Esophagus squamous epithelium (tissue), 5 donors: Measurements from ENCODE around the gene INPP5E. TPM values are rescaled to one million over a fixed set of nuclear protein-coding genes. Genes with fewer than 3 reads are reported as not detected.

Source experiments
- DNase-seq: peaks from one replicate; lab custom pipeline; 2025; lab: John Stamatoyannopoulos, UW
- H3K27ac ChIP-seq, 4 donors: fragments of 200-600 bp; sonication (generic); one replicate each; pipeline ENCODE4 v1.5.1; 2016 to 2019; ENCODE audit warnings: mild to moderate bottlenecking in 1 of 4
- H3K27me3 ChIP-seq, 4 donors: fragments of 200-600 bp; sonication (generic); 1 replicate in 3 of 4; 2 replicates in 1 of 4; pipeline versions ENCODE4 v1.5.1 to v1.6.0; 2017 to 2021; ENCODE audit warnings: antibody characterized with exemption in 1 of 4
- H3K36me3 ChIP-seq, 3 donors: fragments of 200-600 bp; sonication (generic); one replicate each; pipeline ENCODE4 v1.5.1; 2016 to 2019
- H3K4me1 ChIP-seq, 3 donors: fragments of 200-600 bp; sonication (generic); one replicate each; pipeline ENCODE4 v1.5.1; 2017 to 2019
- H3K4me3 ChIP-seq, 4 donors: fragments of 200-600 bp; sonication (generic); 1 replicate in 3 of 4; 2 replicates in 1 of 4; pipeline ENCODE4 v1.5.1; 2016 to 2019; ENCODE audit warnings: mild to moderate bottlenecking in 2 of 4, moderate library complexity in 1 of 4
- H3K9me3 ChIP-seq, 3 donors: fragments of 200-600 bp; sonication (generic); one replicate each; pipeline ENCODE4 v1.5.1; 2016 to 2019
- CTCF ChIP-seq, 6 experiments: fragments of 450-650 bp in 4 of 6; fragments of 200-600 bp in 2 of 6; sonication (generic) in 2 of 6; IDR thresholded peaks; one replicate each; pipeline ENCODE4 v1.5.1; 2016 to 2019; ENCODE audit warnings: antibody characterized with exemption in 6 of 6, mild to moderate bottlenecking in 4 of 6, moderate library complexity in 4 of 6
- POLR2A ChIP-seq, 4 donors: fragments of 450-650 bp; IDR thresholded peaks; one replicate each; pipeline ENCODE4 v1.6.1; 2017; ENCODE audit warnings: antibody characterized with exemption in 4 of 4, mild to moderate bottlenecking in 4 of 4, moderate library complexity in 3 of 4
- WGBS, 2 donors: methylation state at CpG; one replicate each; pipeline ENCODE4 v1.1.5; 2018; 5-methylcytosine and 5-hydroxymethylcytosine counted together
- intact Hi-C: fragments of 100-400 bp; cut with DNase I; formaldehyde crosslinking; loops from one replicate; pipeline ENCODE4 v1.15.0; 2022
- total RNA-seq, 4 donors: library from RNA; depleted of rRNA; stranded (reverse); fragments of >200 nt; gene quantifications; one replicate each; pipeline ENCODE4 v1.1.0, GENCODE V29; 2016
- donor health status: DM: yes; HTN: yes; CAD: no.

INPP5E gene
- total RNA-seq, 4 donors from 2014 or later, result 6.2 to 7.8 (median 7.5) TPM

- DNase-seq, result no peak
- no peak overlapping the region for H3K27ac ChIP-seq
- H3K36me3 ChIP-seq, result no peaks in the 10 kb centered on the region
- H3K4me3 ChIP-seq, result no peak overlapping the region
- peaks cover 0 to 16% (median 0%) of the 10 kb centered on the region in 4 donors for H3K27me3 ChIP-seq
- intact Hi-C loops, result loop anchor here (5.0 kb wide), 1 partner anchor 55 kb away; no protein-coding TSS in a partner anchor
- peaks cover 16 to 32% (median 21%) of the 10 kb centered on the region in 3 donors for H3K4me1 ChIP-seq
- TF ChIP-seq POLR2A (IDR thresholded peaks at IDR 0.05) (no peak), CTCF (IDR thresholded peaks at IDR 0.05) (no peak)
- WGBS, 2 donors, result 87 to 90% methylated on average over 6 to 12 of the region's 18 CpGs
- H3K9me3 ChIP-seq, result no peaks in the 10 kb centered on the region
These were observed 47.4 kb upstream of the INPP5E start for GRCh38 chr9:136486823-136487620.

GRCh38 chr9:136486131-136486530 is 46.5 kb upstream of the INPP5E start:
- no peak for DNase-seq
- intact Hi-C loops, result loop anchor here (5.0 kb wide), 1 partner anchor 56 kb away; no protein-coding TSS in a partner anchor

GRCh38 chr9:136485049-136486045 is 45.7 kb upstream of the INPP5E start:
- WGBS, 2 donors, result 16 to 50% methylated on average over 8 to 9 of the region's 21 CpGs
- Histone ChIP-seq H3K27ac (peak overlapping the region in 1 of 4 donors; percentile 100), H3K4me1 (peaks cover 25 to 49% (median 28%) of the 10 kb centered on the region in 3 donors), H3K36me3 (no peaks in the 10 kb centered on the region), H3K27me3 (peaks cover 0 to 16% (median 0%) of the 10 kb centered on the region in 4 donors), H3K9me3 (no peaks in the 10 kb centered on the region), H3K4me3 (peak overlapping the region in 1 of 4 donors; percentile 88)
- DNase-seq, result peak; percentile 34
- TF ChIP-seq POLR2A (IDR thresholded peaks at IDR 0.05) (no peak), CTCF (IDR thresholded peaks at IDR 0.05) (peak; percentile 86 to 91 (median 88))
- intact Hi-C loops, result loop anchor here (2.0 to 5.0 kb wide), 2 partner anchors 57 to 145 kb away; no protein-coding TSS in a partner anchor

More at GRCh38 chr9:136486131-136486530, 46.5 kb upstream of the INPP5E start:
- WGBS, 2 donors, result 100% methylated on average over 3 of the region's 7 CpGs; no CpG with 5 or more reads in 1 of the 2 donors
- Histone ChIP-seq H3K27ac (no peak overlapping the region), H3K27me3 (peaks cover 0 to 16% (median 0%) of the 10 kb centered on the region in 4 donors), H3K36me3 (no peaks in the 10 kb centered on the region), H3K9me3 (no peaks in the 10 kb centered on the region), H3K4me1 (peaks cover 24 to 41% (median 28%) of the 10 kb centered on the region in 3 donors), H3K4me3 (no peak overlapping the region)
- no peak for TF ChIP-seq CTCF (IDR thresholded peaks at IDR 0.05)
- TF ChIP-seq POLR2A (IDR thresholded peaks at IDR 0.05), result no peak

- no peaks in the 10 kb centered on the region for H3K9me3 ChIP-seq
- H3K4me1 ChIP-seq, result peaks cover 25 to 56% (median 28%) of the 10 kb centered on the region in 3 donors
- H3K27me3 ChIP-seq, result peaks cover 0 to 14% (median 0%) of the 10 kb centered on the region in 4 donors
- intact Hi-C loops, result loop anchor here (2.0 to 5.0 kb wide), 2 partner anchors 58 to 146 kb away; no protein-coding TSS in a partner anchor
- H3K4me3 ChIP-seq, result peak overlapping the region; percentile 46 to 99 (median 79)
- no peak for DNase-seq
- WGBS, 2 donors, result 30% methylated on average over 12 of the region's 59 CpGs; no CpG with 5 or more reads in 1 of the 2 donors
- H3K27ac ChIP-seq, result peak overlapping the region; percentile 99 to 100 (median 100)
- TF ChIP-seq CTCF (IDR thresholded peaks at IDR 0.05) (no peak), POLR2A (IDR thresholded peaks at IDR 0.05) (no peak)
- H3K36me3 ChIP-seq, result peaks cover 0 to 8% (median 0%) of the 10 kb centered on the region in 3 donors
These were observed 44.8 kb upstream of the INPP5E start for GRCh38 chr9:136484153-136485048.
